Stimulated activated naive CD8-positive, alpha-beta T cell treated with anti-CD3 and anti-CD28 coated beads, Interleukin-15, Interleukin-2, amounts not matched to agents 100 U/mL and 50 U/mL, for 24 hours (primary cell): ENCODE measurements around the gene COA8.

Experiments used
- ATAC-seq: fragments of 150-1000 bp; cut with Tn5 transposase; one replicate; pipeline ENCODE4 v1.10.0; 2021
- DNase-seq: peaks from one replicate; pipeline ENCODE4 v3.0.0; 2021

Gene COA8

DNA sequence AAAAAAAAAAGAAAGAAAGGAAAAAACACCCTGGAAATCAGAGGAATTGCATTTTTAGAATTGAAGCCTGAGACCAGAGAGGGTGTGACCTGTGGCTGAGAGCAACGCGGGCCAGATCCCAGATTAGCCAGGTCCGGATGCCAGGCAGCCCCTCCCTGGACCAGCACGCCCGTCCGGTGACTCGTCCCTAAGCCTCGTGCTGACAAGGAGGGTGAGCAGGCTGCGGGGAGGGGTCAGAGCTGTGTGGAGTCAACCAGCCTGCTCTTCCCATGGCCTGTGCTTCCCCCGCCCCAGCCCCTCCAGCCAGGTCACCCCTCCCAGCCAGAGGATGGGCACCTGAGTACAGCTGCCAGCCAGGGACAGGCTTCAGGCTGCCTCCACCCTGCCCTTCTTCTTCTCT lies 62.1 kb downstream of the COA8 start:
- ATAC-seq (no peak), DNase-seq (peak; percentile 31)

DNA sequence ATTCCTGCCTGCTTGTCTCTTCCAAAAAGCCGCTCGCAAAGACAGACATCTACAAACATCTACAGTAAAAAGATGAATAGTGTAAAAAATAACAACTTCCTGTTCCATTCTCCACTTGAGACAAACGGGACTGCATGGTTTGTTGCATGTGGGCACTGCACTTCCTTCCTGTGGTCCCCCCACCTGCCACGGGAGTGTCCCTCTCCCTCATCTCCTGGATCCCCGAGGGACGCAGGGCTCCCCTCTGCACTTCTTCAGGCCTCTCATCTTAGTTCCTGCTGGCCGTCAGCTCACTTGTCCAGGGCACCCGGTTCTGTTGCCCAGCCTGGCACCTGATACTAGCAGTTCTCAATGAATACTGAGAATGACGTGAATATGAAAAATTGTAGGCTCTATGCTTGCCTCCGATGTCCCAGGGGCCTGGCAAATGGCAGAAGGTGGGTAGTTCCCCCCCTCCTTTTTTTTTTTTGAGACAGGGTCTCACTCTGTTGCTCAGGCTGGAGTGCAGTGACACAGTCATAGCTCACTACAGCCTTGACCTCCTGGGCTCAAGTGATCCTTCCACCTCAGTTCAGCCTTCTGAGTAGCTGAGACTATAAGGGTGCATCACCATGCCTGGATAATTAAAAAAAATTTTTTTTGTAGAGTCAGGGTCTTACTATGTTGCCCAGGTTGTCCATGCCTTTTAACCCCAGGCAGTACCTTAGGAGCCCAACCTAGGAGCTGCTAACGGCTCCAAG lies 62.8 kb downstream of the COA8 start:
- peak; percentile 50 for DNase-seq
- ATAC-seq: no peak

DNA sequence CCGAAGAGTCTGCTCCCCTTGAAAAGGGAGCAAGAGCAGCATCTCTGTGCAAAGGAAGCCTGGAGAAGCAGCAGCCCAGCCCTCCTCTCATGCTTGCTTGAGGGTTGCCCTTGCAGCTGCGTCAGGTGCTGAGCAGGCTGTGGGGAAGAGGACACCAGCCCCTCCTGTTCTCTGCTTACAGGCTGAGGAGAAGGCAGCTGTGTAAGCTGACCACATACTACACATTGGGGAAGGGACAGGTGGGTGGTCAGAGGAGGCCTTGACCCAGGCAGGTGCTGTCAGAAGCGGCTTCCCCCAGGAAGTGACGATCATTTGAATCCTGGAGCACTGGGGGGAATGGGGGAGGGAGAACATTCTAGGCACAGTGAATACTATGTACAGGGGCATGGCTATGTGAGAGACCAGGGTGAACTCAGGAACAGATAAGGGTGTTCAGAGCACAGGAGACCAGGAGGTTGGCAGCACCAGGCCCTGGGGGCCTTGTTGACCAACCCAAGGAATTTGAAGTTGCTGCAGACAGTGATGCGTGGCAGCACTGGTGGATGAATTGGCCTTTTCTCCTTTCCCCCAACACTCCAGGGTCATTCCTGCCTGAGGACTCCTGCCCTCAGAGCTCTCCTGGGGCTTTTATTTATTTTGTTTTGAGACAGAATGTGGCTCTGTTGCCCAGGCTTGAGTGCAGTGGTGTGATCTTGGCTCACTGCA lies 63.5 kb downstream of the COA8 start:
- ATAC-seq: no peak
- DNase-seq: no peak

DNA sequence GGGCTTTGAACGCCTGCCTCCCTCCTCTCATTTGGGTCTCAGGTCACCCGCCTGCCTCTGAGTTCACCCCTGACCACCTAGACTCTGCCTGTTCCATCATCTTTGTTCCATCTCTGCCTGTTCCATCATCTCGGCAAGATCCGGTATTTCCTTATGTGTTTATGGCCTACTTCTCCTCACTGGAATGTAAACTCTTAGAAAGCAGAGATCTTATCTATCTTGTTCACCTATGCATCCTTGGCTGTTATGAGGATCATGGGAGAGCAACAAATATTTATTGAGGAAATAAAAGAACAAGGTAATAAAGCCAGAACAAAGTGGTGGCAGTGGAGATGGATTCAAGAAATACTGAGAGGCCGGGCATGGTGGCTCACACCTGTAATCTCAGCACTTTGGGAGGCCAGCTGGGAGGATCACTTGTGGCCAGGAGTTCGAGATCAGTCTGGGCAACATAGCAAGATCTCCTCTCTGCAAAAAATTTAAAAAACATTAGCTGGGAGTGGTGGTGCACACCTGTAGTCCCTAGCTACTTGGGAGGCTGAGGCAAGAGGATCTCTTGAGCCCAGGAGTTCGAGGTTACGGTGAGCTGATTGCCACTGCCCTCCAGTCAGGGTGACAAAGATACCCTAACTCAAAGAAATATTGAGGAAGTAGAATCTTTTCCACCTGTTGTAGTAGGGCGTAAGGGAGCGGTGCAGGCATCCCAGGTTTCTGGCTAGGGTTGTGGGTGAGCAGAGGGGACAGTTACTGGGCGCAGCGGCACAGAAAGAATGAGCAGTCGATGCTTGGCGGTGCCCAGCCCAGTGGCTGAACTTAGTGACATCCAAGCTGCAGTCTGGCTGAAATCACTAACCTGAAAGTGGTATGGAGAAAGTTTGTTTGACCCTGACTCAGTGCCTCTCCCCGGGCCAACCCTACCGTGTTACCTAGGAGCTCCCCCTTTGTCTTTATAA lies 64.6 kb downstream of the COA8 start:
- ATAC-seq (no peak), DNase-seq (no peak)

DNA sequence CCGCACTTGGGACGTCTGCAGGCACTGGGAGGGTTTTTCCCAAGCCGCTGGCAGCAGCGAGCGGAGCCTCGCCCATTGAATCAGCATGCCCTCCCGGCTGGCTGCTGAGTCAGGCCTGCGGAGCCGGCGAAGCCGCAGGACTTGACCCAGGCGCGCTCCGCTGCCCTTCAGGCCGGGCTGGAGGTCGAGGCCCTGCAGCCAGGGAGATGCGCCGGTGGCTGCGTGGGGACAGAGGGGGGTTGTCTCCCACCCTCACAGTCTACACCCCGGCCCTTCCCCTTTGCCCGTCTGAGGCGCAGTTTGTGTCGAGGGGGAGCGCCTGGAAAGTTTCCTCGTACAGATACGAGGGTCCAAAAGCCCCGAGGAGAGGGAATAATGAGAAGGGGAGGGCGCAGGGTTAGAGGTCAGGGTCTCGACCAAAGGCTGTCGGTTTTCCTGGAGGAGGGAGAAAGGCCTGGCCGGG lies 65.5 kb downstream of the COA8 start:
- ATAC-seq: no peak

DNA sequence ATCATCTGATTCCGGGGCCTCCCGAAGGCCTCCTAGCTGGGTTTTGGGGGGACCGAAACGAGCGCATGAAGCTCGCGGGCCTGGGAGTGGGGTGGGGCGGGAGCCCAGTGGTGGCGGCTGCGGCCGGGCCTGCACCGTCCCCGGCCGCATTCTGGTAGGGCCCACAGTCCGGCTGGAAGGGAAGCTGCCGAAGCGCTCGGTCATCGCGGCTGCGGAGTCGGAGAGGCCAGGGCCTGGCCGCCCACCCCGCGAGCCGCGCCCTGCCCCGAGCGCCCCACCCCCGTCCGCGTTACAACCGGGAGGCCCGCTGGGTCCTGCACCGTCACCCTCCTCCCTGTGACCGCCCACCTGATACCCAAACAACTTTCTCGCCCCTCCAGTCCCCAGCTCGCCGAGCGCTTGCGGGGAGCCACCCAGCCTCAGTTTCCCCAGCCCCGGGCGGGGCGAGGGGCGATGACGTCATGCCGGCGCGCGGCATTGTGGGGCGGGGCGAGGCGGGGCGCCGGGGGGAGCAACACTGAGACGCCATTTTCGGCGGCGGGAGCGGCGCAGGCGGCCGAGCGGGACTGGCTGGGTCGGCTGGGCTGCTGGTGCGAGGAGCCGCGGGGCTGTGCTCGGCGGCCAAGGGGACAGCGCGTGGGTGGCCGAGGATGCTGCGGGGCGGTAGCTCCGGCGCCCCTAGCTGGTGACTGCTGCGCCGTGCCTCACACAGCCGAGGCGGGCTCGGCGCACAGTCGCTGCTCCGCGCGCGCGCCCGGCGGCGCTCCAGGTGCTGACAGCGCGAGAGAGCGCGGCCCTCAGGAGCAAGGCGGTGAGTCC lies 66.1 kb downstream of the COA8 start, which contains the start of gene KLC1:
Gene KLC1, plus strand, starts transcription at position 528 of the 819 bp plus-strand sequence. CDS start 25,354 bp downstream, outside the sequence.
- ATAC-seq: peak; percentile 79
- peak; percentile 93 for DNase-seq

More for the DNA sequence above, 65.5 kb downstream of the COA8 start:
- peak; percentile 59 for DNase-seq

DNA sequence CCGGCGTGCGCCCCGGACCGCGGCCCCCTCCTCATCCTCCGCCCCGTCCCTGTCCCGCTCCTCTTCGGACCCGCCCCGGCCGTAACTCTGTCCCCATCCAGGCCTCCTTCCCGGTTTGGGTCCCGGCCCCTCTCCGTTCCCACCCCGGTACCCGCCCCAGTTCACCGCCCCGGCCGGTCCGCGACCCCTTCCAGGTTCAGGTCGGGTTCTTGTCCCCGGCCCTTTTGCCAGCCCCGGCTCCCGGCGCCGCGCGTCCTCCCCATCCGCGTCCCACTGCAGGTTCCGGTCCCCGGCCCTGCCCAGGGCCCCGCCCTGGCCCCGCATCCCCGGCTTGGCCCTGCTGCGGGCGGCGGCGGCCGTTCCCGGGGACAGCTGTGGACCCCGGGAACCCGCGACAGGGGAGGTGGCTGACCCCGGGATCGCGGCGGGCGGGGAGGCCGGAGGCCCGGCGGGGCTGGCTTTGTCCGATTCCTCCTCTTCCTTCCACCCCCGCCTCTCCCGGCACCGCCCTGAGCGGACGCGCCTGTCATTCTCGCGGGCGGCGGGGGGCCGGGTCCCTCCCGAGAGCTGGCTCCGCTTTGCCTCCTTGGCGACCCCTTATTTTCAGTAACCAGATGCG lies 66.9 kb downstream of the COA8 start:
- DNase-seq (peak; percentile 68), ATAC-seq (peak; percentile 58)

- ATAC-seq (no peak), DNase-seq (no peak)
Observed at GRCh38 chr14:103630364-103631108, 67.8 kb downstream of the COA8 start.

GRCh38 chr14:103633391-103633790 lies 70.6 kb downstream of the COA8 start:
- ATAC-seq (no peak), DNase-seq (no peak)

- ATAC-seq: no peak
- no peak for DNase-seq
Observed at GRCh38 chr14:103634156-103634555, 71.4 kb downstream of the COA8 start.

DNA sequence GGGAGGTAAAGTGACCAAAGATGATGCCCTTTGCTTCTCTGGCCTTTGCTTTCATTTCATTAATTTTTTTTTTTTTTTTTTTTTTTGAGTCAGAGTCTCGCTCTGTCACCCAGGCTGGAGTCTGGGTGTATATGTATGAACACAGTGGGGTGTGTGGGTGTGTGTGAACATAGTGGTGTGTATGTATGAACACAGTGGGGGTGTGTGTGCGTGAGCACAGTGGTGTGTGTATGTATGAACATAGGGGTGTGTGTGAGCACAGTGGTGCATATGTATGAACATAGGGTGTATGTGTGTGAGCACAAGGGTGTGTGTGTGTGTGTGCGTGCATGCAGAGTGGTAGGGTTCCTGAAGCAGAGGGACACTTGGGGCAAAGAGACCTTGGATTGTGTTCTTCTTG lies 75.8 kb downstream of the COA8 start:
- ATAC-seq: peak; percentile 40
- no peak for DNase-seq
